Measurements from ENCODE around the gene VPS37C.

DNA sequence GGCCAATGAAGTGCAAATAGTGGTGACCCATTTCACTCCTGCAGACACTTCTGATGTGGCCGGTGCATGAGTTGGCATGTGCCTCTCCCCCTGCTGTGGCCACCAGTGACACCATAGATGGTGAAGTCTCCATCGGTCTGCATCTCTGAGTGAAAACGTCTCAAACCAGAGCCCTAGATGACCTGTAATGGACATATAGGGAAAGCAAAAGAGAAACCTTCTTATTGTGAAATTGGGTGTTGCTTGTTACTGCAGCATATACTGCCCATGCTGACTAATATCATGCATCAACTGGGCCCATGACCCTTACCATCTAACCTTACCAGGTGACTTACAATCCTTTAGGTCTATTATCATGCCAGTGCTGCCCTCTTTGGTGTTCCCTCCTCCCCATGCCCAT lies 11.7 kb upstream of the VPS37C start:
- TF ChIP-seq, protein P1, sequence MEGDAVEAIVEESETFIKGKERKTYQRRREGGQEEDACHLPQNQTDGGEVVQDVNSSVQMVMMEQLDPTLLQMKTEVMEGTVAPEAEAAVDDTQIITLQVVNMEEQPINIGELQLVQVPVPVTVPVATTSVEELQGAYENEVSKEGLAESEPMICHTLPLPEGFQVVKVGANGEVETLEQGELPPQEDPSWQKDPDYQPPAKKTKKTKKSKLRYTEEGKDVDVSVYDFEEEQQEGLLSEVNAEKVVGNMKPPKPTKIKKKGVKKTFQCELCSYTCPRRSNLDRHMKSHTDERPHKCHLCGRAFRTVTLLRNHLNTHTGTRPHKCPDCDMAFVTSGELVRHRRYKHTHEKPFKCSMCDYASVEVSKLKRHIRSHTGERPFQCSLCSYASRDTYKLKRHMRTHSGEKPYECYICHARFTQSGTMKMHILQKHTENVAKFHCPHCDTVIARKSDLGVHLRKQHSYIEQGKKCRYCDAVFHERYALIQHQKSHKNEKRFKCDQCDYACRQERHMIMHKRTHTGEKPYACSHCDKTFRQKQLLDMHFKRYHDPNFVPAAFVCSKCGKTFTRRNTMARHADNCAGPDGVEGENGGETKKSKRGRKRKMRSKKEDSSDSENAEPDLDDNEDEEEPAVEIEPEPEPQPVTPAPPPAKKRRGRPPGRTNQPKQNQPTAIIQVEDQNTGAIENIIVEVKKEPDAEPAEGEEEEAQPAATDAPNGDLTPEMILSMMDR (IDR thresholded peaks at IDR 0.05) = no peak
- TF ChIP-seq HDAC2 (IDR thresholded peaks at IDR 0.05) (no peak), SMC3 (IDR thresholded peaks at IDR 0.05) (no peak), POLR2A (IDR thresholded peaks at IDR 0.05; ENCODE audit: low read length) (no peak), FOSB (CRISPR knock-in tag; IDR thresholded peaks at IDR 0.05) (no peak), MYC (IDR thresholded peaks at IDR 0.05; ENCODE audit: borderline replicate concordance, low read length) (no peak)
- TF ChIP-seq, protein P2, sequence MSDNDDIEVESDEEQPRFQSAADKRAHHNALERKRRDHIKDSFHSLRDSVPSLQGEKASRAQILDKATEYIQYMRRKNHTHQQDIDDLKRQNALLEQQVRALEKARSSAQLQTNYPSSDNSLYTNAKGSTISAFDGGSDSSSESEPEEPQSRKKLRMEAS (IDR thresholded peaks at IDR 0.05) = no peak
